HG03108 (cell line): ENCODE data around the gene GCH1.
"Not testable (repeated sequence)": the region's sequence is repeated elsewhere in the genome, so short reads cannot be mapped to it uniquely, and the experiment has no call there.

Experiments used
- ATAC-seq: cut with Tn5 transposase; IDR thresholded peaks from one replicate; pipeline ENCODE4 v1.9.1; 2021; ENCODE audit warnings: moderate library complexity; ENCODE audit not compliant: unreplicated experiment

Gene GCH1

GRCh38 chr14:54804538-54805041 is 98.0 kb downstream of the GCH1 start:
- ATAC-seq: no peak

GRCh38 chr14:54803926-54804537 is 98.6 kb downstream of the GCH1 start:
- ATAC-seq: no peak

- ATAC-seq: no peak
These were observed 99.2 kb downstream of the GCH1 start for GRCh38 chr14:54803396-54803795.

DNA sequence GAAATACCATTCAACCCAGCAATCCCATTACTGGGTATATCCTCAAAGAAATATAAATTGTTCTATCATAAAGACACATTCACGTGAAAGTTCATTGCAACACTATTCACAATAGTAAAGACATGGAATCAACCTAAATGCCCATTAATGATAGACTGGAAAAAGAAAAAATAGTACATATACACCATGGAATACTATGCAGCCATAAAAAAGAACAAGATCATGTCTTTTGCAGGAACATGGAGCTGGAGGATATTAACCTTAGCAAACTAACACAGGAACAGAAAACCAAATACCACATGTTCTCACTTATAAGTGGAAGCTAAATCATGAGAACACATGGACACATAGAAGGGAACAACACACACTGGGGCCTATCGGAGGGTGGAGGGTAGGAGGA is 101.1 kb downstream of the GCH1 start:
- ATAC-seq: not testable (repeated sequence)

DNA sequence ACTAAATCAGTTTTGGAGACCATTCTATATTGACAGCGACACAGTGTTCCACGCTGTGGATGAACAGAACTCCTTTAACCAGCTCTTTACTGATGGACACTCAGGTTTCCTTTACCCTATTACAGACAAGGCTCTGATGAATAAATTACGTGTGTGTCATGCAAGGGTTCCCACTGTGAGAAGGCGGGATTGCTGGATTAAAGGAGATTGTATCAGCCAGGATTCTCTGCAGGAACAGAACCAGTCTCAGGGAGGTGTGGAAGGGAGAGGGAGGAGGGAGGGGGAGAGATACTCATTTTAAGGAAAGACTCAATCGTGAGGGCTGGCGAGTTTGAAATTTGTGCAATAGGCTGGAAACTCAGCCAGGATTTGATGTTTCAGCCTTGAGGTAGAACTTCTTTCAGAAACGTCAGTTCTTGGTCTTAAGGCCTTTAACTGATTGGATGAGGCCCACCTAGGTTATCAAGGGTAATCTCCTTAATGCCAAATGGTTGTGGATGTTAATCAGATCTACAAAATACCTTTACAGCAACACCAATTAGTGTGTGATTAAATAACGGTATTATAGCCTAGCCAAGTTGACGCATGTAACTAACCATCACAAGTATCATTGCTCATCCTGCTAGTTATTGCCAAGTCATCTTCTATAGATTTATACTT is 104.0 kb downstream of the GCH1 start:
- no peak for ATAC-seq

DNA sequence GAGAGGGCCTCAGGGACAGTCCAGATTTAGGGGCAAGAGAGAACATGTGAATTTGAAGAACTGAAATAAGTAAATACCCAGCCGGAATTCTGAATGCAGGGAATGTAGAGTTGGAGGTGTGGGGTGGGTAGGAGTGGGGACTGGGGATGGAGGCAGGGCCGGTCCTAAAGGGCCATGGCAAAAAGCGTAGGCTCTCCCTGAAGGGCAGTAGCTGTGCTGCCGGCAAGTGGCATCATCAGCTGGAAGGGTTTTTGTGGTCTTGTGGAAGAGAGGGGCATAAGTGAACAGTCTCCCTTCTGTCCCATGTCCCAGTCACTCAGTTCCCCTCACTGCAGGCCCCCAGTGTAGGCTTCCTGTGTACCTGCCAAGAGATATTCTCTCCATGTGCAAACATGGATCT is 104.6 kb downstream of the GCH1 start:
- no peak for ATAC-seq

GRCh38 chr14:54797556-54797955 is 105.1 kb downstream of the GCH1 start:
- no peak for ATAC-seq

- ATAC-seq: no peak
These were observed 105.7 kb downstream of the GCH1 start for GRCh38 chr14:54796961-54797360.

- ATAC-seq: no peak
These were observed 107.8 kb downstream of the GCH1 start for GRCh38 chr14:54794796-54795195.

- no peak for ATAC-seq
These were observed 108.5 kb downstream of the GCH1 start for GRCh38 chr14:54794159-54794558.

GRCh38 chr14:54792288-54792687 is 110.3 kb downstream of the GCH1 start:
- no peak for ATAC-seq
